Mesothelial cell of epicardium (in vitro differentiated cells): Measurements from ENCODE around the gene EPHB3. TPM values are rescaled to one million over a fixed set of nuclear protein-coding genes. Genes with fewer than 3 reads are reported as not detected.
A peak's percentile ranks its signal among the peaks of the same experiment; 100 is the strongest.

ENCODE experiments used
- DNase-seq, 2 experiments: peaks; one replicate each; pipeline ENCODE4 v3.0.0; 2021; ENCODE audit warnings: low spot score in 2 of 2; ENCODE audit not compliant: unreplicated experiment in 2 of 2
- H3K27ac Mint-ChIP-seq: 2 replicates; pipeline ENCODE4 v1.8.0; 2021; ENCODE audit warnings: mixed read lengths
- H3K27me3 Mint-ChIP-seq: 2 replicates; pipeline ENCODE4 v1.8.0; 2021; ENCODE audit warnings: low read depth, mixed read lengths
- H3K36me3 Mint-ChIP-seq: 2 replicates; pipeline ENCODE4 v1.8.0; 2021; ENCODE audit warnings: mixed read lengths
- H3K4me1 Mint-ChIP-seq: 2 replicates; pipeline ENCODE4 v1.8.0; 2021; ENCODE audit warnings: mixed read lengths
- H3K4me3 Mint-ChIP-seq: 2 replicates; pipeline ENCODE4 v1.8.0; 2021; ENCODE audit warnings: mild to moderate bottlenecking, moderate library complexity, mixed read lengths
- H3K9me3 Mint-ChIP-seq: 2 replicates; pipeline ENCODE4 v1.8.0; 2021; ENCODE audit warnings: mixed read lengths
- total RNA-seq: library from RNA; stranded (reverse); gene quantifications from 3 replicates; pipeline ENCODE4 v1.2.1, GENCODE V29; 2021
- TF ChIP-seq, protein P1 (sequence below): fragments of 200-600 bp; sonication (generic); IDR thresholded peaks from one replicate; pipeline ENCODE4 v1.5.0; 2021; ENCODE audit warnings: antibody characterized with exemption; ENCODE audit not compliant: unreplicated experiment

The EPHB3 gene
- total RNA-seq, 1 donor from 2014 or later: 115 TPM

GRCh38 chr3:184570489-184570888 is 8.9 kb downstream of the EPHB3 start:
- peaks cover 22% of the 10 kb centered on the region for H3K36me3 Mint-ChIP-seq
- no peaks in the 10 kb centered on the region for H3K27me3 Mint-ChIP-seq
- H3K4me3 Mint-ChIP-seq: peak overlapping the region; percentile 66
- no peaks in the 10 kb centered on the region for H3K9me3 Mint-ChIP-seq
- no peak for DNase-seq
- peaks cover 75% of the 10 kb centered on the region for H3K4me1 Mint-ChIP-seq
- TF ChIP-seq, protein P1, sequence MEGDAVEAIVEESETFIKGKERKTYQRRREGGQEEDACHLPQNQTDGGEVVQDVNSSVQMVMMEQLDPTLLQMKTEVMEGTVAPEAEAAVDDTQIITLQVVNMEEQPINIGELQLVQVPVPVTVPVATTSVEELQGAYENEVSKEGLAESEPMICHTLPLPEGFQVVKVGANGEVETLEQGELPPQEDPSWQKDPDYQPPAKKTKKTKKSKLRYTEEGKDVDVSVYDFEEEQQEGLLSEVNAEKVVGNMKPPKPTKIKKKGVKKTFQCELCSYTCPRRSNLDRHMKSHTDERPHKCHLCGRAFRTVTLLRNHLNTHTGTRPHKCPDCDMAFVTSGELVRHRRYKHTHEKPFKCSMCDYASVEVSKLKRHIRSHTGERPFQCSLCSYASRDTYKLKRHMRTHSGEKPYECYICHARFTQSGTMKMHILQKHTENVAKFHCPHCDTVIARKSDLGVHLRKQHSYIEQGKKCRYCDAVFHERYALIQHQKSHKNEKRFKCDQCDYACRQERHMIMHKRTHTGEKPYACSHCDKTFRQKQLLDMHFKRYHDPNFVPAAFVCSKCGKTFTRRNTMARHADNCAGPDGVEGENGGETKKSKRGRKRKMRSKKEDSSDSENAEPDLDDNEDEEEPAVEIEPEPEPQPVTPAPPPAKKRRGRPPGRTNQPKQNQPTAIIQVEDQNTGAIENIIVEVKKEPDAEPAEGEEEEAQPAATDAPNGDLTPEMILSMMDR: no peak
- peak overlapping the region; percentile 95 for H3K27ac Mint-ChIP-seq

DNA sequence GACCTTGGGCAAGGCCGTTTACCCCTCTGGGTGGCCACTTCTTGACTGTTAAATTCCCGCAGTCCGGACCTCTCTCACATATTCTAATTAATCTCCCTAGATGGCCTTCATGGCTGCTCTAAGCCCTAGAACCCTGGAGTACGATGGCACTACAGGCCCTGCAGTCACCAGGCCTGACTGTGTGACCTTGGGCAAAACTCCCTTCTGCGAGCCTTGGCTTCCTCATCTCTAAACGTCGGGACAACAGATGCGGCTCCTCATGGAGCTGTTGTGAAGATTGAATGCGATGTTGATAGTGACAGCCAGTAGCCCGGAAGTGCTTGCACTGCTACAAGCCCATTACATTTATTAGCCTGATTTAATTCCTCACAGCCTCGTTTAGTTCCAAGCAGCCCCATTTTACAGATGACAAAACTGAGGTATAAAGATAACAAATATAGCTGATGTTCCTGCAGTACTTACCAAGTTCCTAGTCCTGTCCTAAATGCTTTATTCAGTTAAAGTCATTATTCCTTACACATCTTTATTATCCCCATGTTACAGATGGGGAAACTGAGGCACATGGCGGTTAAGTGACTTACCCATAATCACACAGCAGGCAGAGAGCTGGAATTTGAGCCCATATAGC is 10.3 kb downstream of the EPHB3 start:
- DNase-seq: no peak
- peaks cover 73% of the 10 kb centered on the region for H3K4me1 Mint-ChIP-seq
- H3K36me3 Mint-ChIP-seq: peaks cover 30% of the 10 kb centered on the region
- no peak overlapping the region for H3K4me3 Mint-ChIP-seq
- H3K27me3 Mint-ChIP-seq: no peaks in the 10 kb centered on the region
- TF ChIP-seq, protein P1: no peak
- peak overlapping the region; percentile 91 for H3K27ac Mint-ChIP-seq
- H3K9me3 Mint-ChIP-seq: no peaks in the 10 kb centered on the region

DNA sequence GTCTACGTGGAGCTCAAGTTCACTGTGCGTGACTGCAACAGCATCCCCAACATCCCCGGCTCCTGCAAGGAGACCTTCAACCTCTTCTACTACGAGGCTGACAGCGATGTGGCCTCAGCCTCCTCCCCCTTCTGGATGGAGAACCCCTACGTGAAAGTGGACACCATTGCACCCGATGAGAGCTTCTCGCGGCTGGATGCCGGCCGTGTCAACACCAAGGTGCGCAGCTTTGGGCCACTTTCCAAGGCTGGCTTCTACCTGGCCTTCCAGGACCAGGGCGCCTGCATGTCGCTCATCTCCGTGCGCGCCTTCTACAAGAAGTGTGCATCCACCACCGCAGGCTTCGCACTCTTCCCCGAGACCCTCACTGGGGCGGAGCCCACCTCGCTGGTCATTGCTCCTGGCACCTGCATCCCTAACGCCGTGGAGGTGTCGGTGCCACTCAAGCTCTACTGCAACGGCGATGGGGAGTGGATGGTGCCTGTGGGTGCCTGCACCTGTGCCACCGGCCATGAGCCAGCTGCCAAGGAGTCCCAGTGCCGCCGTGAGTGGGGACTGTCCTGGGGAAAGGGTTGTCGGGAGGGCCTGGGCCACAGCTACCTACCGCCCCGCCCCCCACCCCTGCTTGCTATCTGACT is 11.2 kb downstream of the EPHB3 start:
- H3K4me3 Mint-ChIP-seq: no peak overlapping the region
- H3K27me3 Mint-ChIP-seq: no peaks in the 10 kb centered on the region
- TF ChIP-seq, protein P1: no peak
- peaks cover 64% of the 10 kb centered on the region for H3K4me1 Mint-ChIP-seq
- DNase-seq: no peak
- H3K27ac Mint-ChIP-seq: peak overlapping the region; percentile 80
- no peaks in the 10 kb centered on the region for H3K9me3 Mint-ChIP-seq
- peaks cover 30% of the 10 kb centered on the region for H3K36me3 Mint-ChIP-seq

- Mint-ChIP-seq H3K27ac (peak overlapping the region; percentile 93), H3K4me3 (peak overlapping the region; percentile 36), H3K36me3 (peaks cover 44% of the 10 kb centered on the region), H3K27me3 (no peaks in the 10 kb centered on the region), H3K9me3 (no peaks in the 10 kb centered on the region), H3K4me1 (peaks cover 68% of the 10 kb centered on the region)
- DNase-seq: peak in 1 of 2 experiments; percentile 57
- TF ChIP-seq, protein P1: no peak
Measured at GRCh38 chr3:184574515-184575417, 13.2 kb downstream of the EPHB3 start.

GRCh38 chr3:184575701-184576100 is 14.1 kb downstream of the EPHB3 start:
- Mint-ChIP-seq H3K36me3 (peaks cover 48% of the 10 kb centered on the region), H3K9me3 (no peaks in the 10 kb centered on the region), H3K4me1 (peaks cover 62% of the 10 kb centered on the region), H3K27ac (peak overlapping the region; percentile 93), H3K4me3 (no peak overlapping the region), H3K27me3 (no peaks in the 10 kb centered on the region)
- DNase-seq: no peak
- TF ChIP-seq, protein P1: no peak
